Hepatocyte (in vitro differentiated cells): ENCODE data around the gene TP53I11. TPM values are rescaled to one million over a fixed set of nuclear protein-coding genes. Genes with fewer than 3 reads are reported as not detected.

Experiments
- DNase-seq: peaks from one replicate; pipeline ENCODE4 v3.0.0-alpha.2; 2016; ENCODE audit warnings: low spot score
- H2AFZ ChIP-seq: fragments of 200-600 bp; sonication (generic); 2 replicates; pipeline ENCODE4 v1.6.0; 2016; ENCODE audit warnings: antibody characterized with exemption, mild to moderate bottlenecking
- H3K27ac ChIP-seq: fragments of 200-600 bp; sonication (generic); 2 replicates; pipeline ENCODE4 v1.5.1; 2016; ENCODE audit warnings: mild to moderate bottlenecking
- H3K27me3 ChIP-seq: fragments of 200-600 bp; sonication (generic); 2 replicates; pipeline ENCODE4 v1.6.1; 2016
- H3K36me3 ChIP-seq: fragments of 200-600 bp; sonication (generic); replicated peaks from 2 replicates; pipeline ENCODE4 v1.5.1; 2016; ENCODE audit warnings: low read depth; ENCODE audit not compliant: insufficient read depth
- H3K4me1 ChIP-seq: fragments of 200-600 bp; sonication (generic); 2 replicates; pipeline ENCODE4 v1.5.1; 2016; ENCODE audit warnings: mild to moderate bottlenecking, moderate library complexity; ENCODE audit not compliant: insufficient read depth
- H3K4me2 ChIP-seq: fragments of 200-600 bp; sonication (generic); 2 replicates; pipeline ENCODE4 v1.6.0; 2016
- H3K4me3 ChIP-seq: fragments of 200-600 bp; sonication (generic); 2 replicates; pipeline ENCODE4 v1.5.1; 2016; ENCODE audit warnings: mild to moderate bottlenecking
- H3K79me2 ChIP-seq: fragments of 200-600 bp; sonication (generic); 2 replicates; pipeline ENCODE4 v1.6.0; 2017; ENCODE audit warnings: mild to moderate bottlenecking
- H3K9me2 ChIP-seq: fragments of 200-600 bp; sonication (generic); replicated peaks from 2 replicates; pipeline ENCODE4 v1.6.0; 2017; ENCODE audit warnings: mild to moderate bottlenecking; ENCODE audit not compliant: insufficient read depth
- H3K9me3 ChIP-seq: fragments of 200-600 bp; sonication (generic); 2 replicates; pipeline ENCODE4 v1.5.1; 2016; ENCODE audit warnings: low read depth, mild to moderate bottlenecking
- H4K20me1 ChIP-seq: fragments of 200-600 bp; sonication (generic); 2 replicates; pipeline ENCODE4 v1.6.0; 2016; ENCODE audit warnings: mild to moderate bottlenecking; ENCODE audit not compliant: insufficient read depth, poor library complexity, severe bottlenecking
- CTCF ChIP-seq: fragments of 200-600 bp; sonication (generic); IDR thresholded peaks from 2 replicates; pipeline ENCODE4 v1.5.1; 2016; ENCODE audit warnings: antibody characterized with exemption, mild to moderate bottlenecking; ENCODE audit not compliant: poor library complexity
- EZH2 ChIP-seq: fragments of 200-600 bp; sonication (generic); IDR thresholded peaks from 2 replicates; pipeline ENCODE4 v1.6.1; 2016; ENCODE audit warnings: antibody characterized with exemption, mild to moderate bottlenecking, borderline replicate concordance
- EZH2phosphoT487 ChIP-seq: fragments of 200-600 bp; sonication (generic); IDR thresholded peaks from one replicate; pipeline ENCODE4 v1.6.1; 2018; ENCODE audit warnings: antibody characterized with exemption, mild to moderate bottlenecking, low read depth, moderate library complexity; ENCODE audit not compliant: unreplicated experiment, severe bottlenecking
- WGBS: methylation state at CpG from one replicate; pipeline ENCODE4 v1.1.6; 2016; ENCODE audit warnings: low lambda C conversion rate; ENCODE audit errors: missing lambda C conversion rate; 5-methylcytosine and 5-hydroxymethylcytosine counted together
- polyA plus RNA-seq: library from polyadenylated mRNA; unstranded; fragments of >200 nt; fragmentation: Nextera tagmentation; extraction: Ambion mirVana; gene quantifications from 2 replicates; pipeline ENCODE4 v1.2.1, GENCODE V29; 2016
- total RNA-seq: library from RNA; depleted of rRNA; stranded (reverse); fragments of >200 nt; gene quantifications from 2 replicates; pipeline ENCODE4 v1.2.3, GENCODE V29; 2014

The TP53I11 gene
- total and polyA plus RNA-seq, 2 experiments from 2014 or later, result 15.4 to 41.8 TPM

GRCh38 chr11:44905131-44905866, 45.4 kb downstream of the TP53I11 start:
- DNase-seq, result no peak
- H3K4me3 ChIP-seq, result no peak overlapping the region
- H3K36me3 ChIP-seq, result no peaks in the 10 kb centered on the region
- H3K79me2 ChIP-seq, result no peaks in the 10 kb centered on the region
- no peaks in the 10 kb centered on the region for H3K9me2 ChIP-seq
- no peaks in the 10 kb centered on the region for H4K20me1 ChIP-seq
- no peak overlapping the region for H2AFZ ChIP-seq
- no peaks in the 10 kb centered on the region for H3K27me3 ChIP-seq
- WGBS, result 70% methylated on average over 9 of the region's 9 CpGs
- no peak overlapping the region for H3K27ac ChIP-seq
- TF ChIP-seq EZH2 (no peak), EZH2phosphoT487 (no peak), CTCF (no peak)
- no peak overlapping the region for H3K4me2 ChIP-seq
- no peaks in the 10 kb centered on the region for H3K4me1 ChIP-seq
- no peaks in the 10 kb centered on the region for H3K9me3 ChIP-seq

GRCh38 chr11:44904261-44905020, 46.2 kb downstream of the TP53I11 start:
- H3K27ac ChIP-seq, result no peak overlapping the region
- no peaks in the 10 kb centered on the region for H3K9me3 ChIP-seq
- no peaks in the 10 kb centered on the region for H3K4me1 ChIP-seq
- no peak for TF ChIP-seq EZH2
- no peak for TF ChIP-seq CTCF
- no peak overlapping the region for H3K4me2 ChIP-seq
- no peaks in the 10 kb centered on the region for H3K36me3 ChIP-seq
- H2AFZ ChIP-seq, result no peak overlapping the region
- no peak overlapping the region for H3K4me3 ChIP-seq
- H3K9me2 ChIP-seq, result no peaks in the 10 kb centered on the region
- H3K79me2 ChIP-seq, result no peaks in the 10 kb centered on the region
- H4K20me1 ChIP-seq, result no peaks in the 10 kb centered on the region
- no peak for DNase-seq
- H3K27me3 ChIP-seq, result no peaks in the 10 kb centered on the region
- WGBS, result 74% methylated on average over 12 of the region's 12 CpGs

- Histone ChIP-seq H3K27me3 (no peaks in the 10 kb centered on the region), H3K79me2 (no peaks in the 10 kb centered on the region), H3K9me2 (no peaks in the 10 kb centered on the region), H3K9me3 (no peaks in the 10 kb centered on the region), H2AFZ (no peak overlapping the region), H3K4me2 (no peak overlapping the region), H3K4me3 (no peak overlapping the region), H3K4me1 (no peaks in the 10 kb centered on the region), H3K27ac (no peak overlapping the region), H3K36me3 (no peaks in the 10 kb centered on the region), H4K20me1 (no peaks in the 10 kb centered on the region)
- DNase-seq, result no peak
- no peak for TF ChIP-seq EZH2
- 96% methylated on average over 3 of the region's 3 CpGs for WGBS
Measured at GRCh38 chr11:44903518-44903917, 47.2 kb downstream of the TP53I11 start.

- Histone ChIP-seq H3K27me3 (no peaks in the 10 kb centered on the region), H4K20me1 (no peaks in the 10 kb centered on the region), H3K79me2 (no peaks in the 10 kb centered on the region), H2AFZ (no peak overlapping the region), H3K36me3 (no peaks in the 10 kb centered on the region), H3K9me3 (no peaks in the 10 kb centered on the region), H3K4me2 (no peak overlapping the region), H3K4me3 (no peak overlapping the region), H3K9me2 (no peaks in the 10 kb centered on the region), H3K4me1 (no peaks in the 10 kb centered on the region), H3K27ac (no peak overlapping the region)
- 89% methylated on average over 7 of the region's 7 CpGs for WGBS
- TF ChIP-seq EZH2, result no peak
- DNase-seq, result no peak
Measured at GRCh38 chr11:44903035-44903434, 47.6 kb downstream of the TP53I11 start.
